Hepatocyte (in vitro differentiated cells): ENCODE measurements around the gene PRR30.

Source experiments
- CTCF ChIP-seq: fragments of 200-600 bp; sonication (generic); IDR thresholded peaks from 2 replicates; pipeline ENCODE4 v1.5.1; 2016; ENCODE audit warnings: antibody characterized with exemption, mild to moderate bottlenecking; ENCODE audit not compliant: poor library complexity
- EZH2 ChIP-seq: fragments of 200-600 bp; sonication (generic); IDR thresholded peaks from 2 replicates; pipeline ENCODE4 v1.6.1; 2016; ENCODE audit warnings: antibody characterized with exemption, mild to moderate bottlenecking, borderline replicate concordance

GRCh38 chr2:27170581-27171337 lies 31.5 kb upstream of the PRR30 start:
- no peak for TF ChIP-seq CTCF
- TF ChIP-seq EZH2 = no peak
